OCI-LY3 (cell line): ENCODE data around the gene TAS2R31.
"Not testable (repeated sequence)": the region's sequence is repeated elsewhere in the genome, so short reads cannot be mapped to it uniquely, and the experiment has no call there.

Experiments used
- H2AFZ ChIP-seq: fragments of 200-600, 300-600 bp; shearing (Covaris generic); 2 replicates; pipeline ENCODE4 v1.6.0; 2014; ENCODE audit warnings: antibody characterized with exemption, low read depth, low read length
- H3K27ac ChIP-seq: fragments of 200-600, 300-600 bp; sonication (generic); 2 replicates; pipeline ENCODE4 v1.5.1; 2014; ENCODE audit warnings: mild to moderate bottlenecking, low read length, moderate library complexity, mixed read lengths
- H3K27me3 ChIP-seq: fragments of 200-600, 300-600 bp; sonication (generic); 2 replicates; pipeline ENCODE4 v1.6.1; 2014; ENCODE audit warnings: low read depth, low read length, mixed read lengths
- H3K36me3 ChIP-seq: fragments of 200-600, 300-600 bp; sonication (generic); replicated peaks from 2 replicates; pipeline ENCODE3; 2014; ENCODE audit warnings: low read depth, low read length, mixed read lengths
- H3K4me1 ChIP-seq: fragments of 300-600, 200-600 bp; sonication (generic); 2 replicates; pipeline ENCODE4 v1.6.1; 2014; ENCODE audit warnings: low read length, mixed read lengths
- H3K4me2 ChIP-seq: fragments of 200-600, 300-600 bp; sonication (generic); 2 replicates; pipeline ENCODE4 v1.6.1; 2014; ENCODE audit warnings: low read length, mixed read lengths
- H3K4me3 ChIP-seq: fragments of 300-600, 200-600 bp; sonication (generic); 2 replicates; pipeline ENCODE4 v1.5.1; 2014; ENCODE audit warnings: antibody characterized with exemption, mild to moderate bottlenecking, low read length, moderate library complexity
- H3K79me2 ChIP-seq: fragments of 300-600, 200-600 bp; shearing (Covaris generic); 2 replicates; pipeline ENCODE4 v1.6.1; 2014; ENCODE audit warnings: mild to moderate bottlenecking, low read length, mixed read lengths
- H3K9ac ChIP-seq: fragments of 300-600, 200-600 bp; shearing (Covaris generic); 2 replicates; pipeline ENCODE4 v1.6.0; 2014; ENCODE audit warnings: mild to moderate bottlenecking, low read length, moderate library complexity
- H3K9me3 ChIP-seq: fragments of 200-600, 300-600 bp; shearing (Covaris generic); 2 replicates; pipeline ENCODE4 v1.6.1; 2014; ENCODE audit warnings: low read length, mixed read lengths; ENCODE audit not compliant: insufficient read depth
- H4K20me1 ChIP-seq: fragments of 200-600, 300-600 bp; sonication (generic); 2 replicates; pipeline ENCODE4 v1.6.1; 2016; ENCODE audit warnings: low read length, mixed read lengths; ENCODE audit not compliant: insufficient read depth
- CTCF ChIP-seq: fragments of 200-600, 300-600 bp; sonication (generic); IDR thresholded peaks from 2 replicates; pipeline ENCODE4 v1.5.1; 2014; ENCODE audit warnings: antibody characterized with exemption, low read length, low read depth
- EZH2phosphoT487 ChIP-seq: fragments of 200-600 bp; shearing (Covaris generic); IDR thresholded peaks from 2 replicates; pipeline ENCODE4 v1.6.1; 2018; ENCODE audit warnings: antibody characterized with exemption, mixed run types, low read depth

Gene TAS2R31

GRCh38 chr12:11070999-11071398, 39.8 kb upstream of the TAS2R31 start:
- no peak overlapping the region for H2AFZ ChIP-seq
- H3K4me1 ChIP-seq: no peaks in the 10 kb centered on the region
- no peak overlapping the region for H3K9ac ChIP-seq
- no peak overlapping the region for H3K4me3 ChIP-seq
- H3K79me2 ChIP-seq: no peaks in the 10 kb centered on the region
- H3K27me3 ChIP-seq: no peaks in the 10 kb centered on the region
- H3K9me3 ChIP-seq: no peaks in the 10 kb centered on the region
- TF ChIP-seq CTCF (no peak), EZH2phosphoT487 (no peak)
- no peak overlapping the region for H3K27ac ChIP-seq
- H3K36me3 ChIP-seq: no peaks in the 10 kb centered on the region
- H3K4me2 ChIP-seq: no peak overlapping the region
- no peaks in the 10 kb centered on the region for H4K20me1 ChIP-seq

- TF ChIP-seq CTCF: no peak
- no peak for TF ChIP-seq EZH2phosphoT487
- no peaks in the 10 kb centered on the region for H3K9me3 ChIP-seq
- no peak overlapping the region for H3K9ac ChIP-seq
- no peak overlapping the region for H3K27ac ChIP-seq
- no peaks in the 10 kb centered on the region for H4K20me1 ChIP-seq
- no peaks in the 10 kb centered on the region for H3K27me3 ChIP-seq
- no peak overlapping the region for H2AFZ ChIP-seq
- H3K4me2 ChIP-seq: no peak overlapping the region
- H3K79me2 ChIP-seq: no peaks in the 10 kb centered on the region
- no peaks in the 10 kb centered on the region for H3K4me1 ChIP-seq
- H3K4me3 ChIP-seq: no peak overlapping the region
- H3K36me3 ChIP-seq: no peaks in the 10 kb centered on the region
Observed at GRCh38 chr12:11069854-11070365, 38.7 kb upstream of the TAS2R31 start.

- H3K9me3 ChIP-seq: no peaks in the 10 kb centered on the region
- no peaks in the 10 kb centered on the region for H4K20me1 ChIP-seq
- H3K36me3 ChIP-seq: no peaks in the 10 kb centered on the region
- TF ChIP-seq EZH2phosphoT487 (no peak), CTCF (no peak)
- no peaks in the 10 kb centered on the region for H3K79me2 ChIP-seq
- no peak overlapping the region for H3K4me2 ChIP-seq
- H3K27me3 ChIP-seq: no peaks in the 10 kb centered on the region
- no peak overlapping the region for H3K4me3 ChIP-seq
- H3K27ac ChIP-seq: no peak overlapping the region
- H3K9ac ChIP-seq: no peak overlapping the region
- H2AFZ ChIP-seq: no peak overlapping the region
- H3K4me1 ChIP-seq: peaks cover 9% of the 10 kb centered on the region
Observed at GRCh38 chr12:11067514-11067913, 36.3 kb upstream of the TAS2R31 start.

- H3K9me3 ChIP-seq, H3K79me2 ChIP-seq: not testable (repeated sequence)
Observed at GRCh38 chr12:11062194-11062593, 31.0 kb upstream of the TAS2R31 start, which contains the start of gene TAS2R46. TSS of gene TAS2R46 (minus strand) at chr12:11062294. CDS start at chr12:11062294, 0 bp downstream.

More at GRCh38 chr12:11062194-11062593, 31.0 kb upstream of the TAS2R31 start, which contains the start of gene TAS2R46:
- H4K20me1 ChIP-seq, H3K27me3 ChIP-seq, H3K27ac ChIP-seq, H3K9ac ChIP-seq, H3K4me1 ChIP-seq, H3K4me3 ChIP-seq, H3K4me2 ChIP-seq, H3K36me3 ChIP-seq, H2AFZ ChIP-seq: not testable (repeated sequence)
